IMR-90 (cell line): ENCODE results near the gene TRAF4. TPM values are rescaled to one million over a fixed set of nuclear protein-coding genes. Genes with fewer than 3 reads are reported as not detected.

Experiments used
- ATAC-seq: fragments of 200-7000 bp; cut with Tn5 transposase; 2 replicates; pipeline ENCODE4 v1.9.1; 2020; ENCODE audit warnings: low read depth, mild to moderate bottlenecking, moderate library complexity
- BruUV-seq: library from RNA; stranded (reverse); fragments of 400-500 nt; replicated peaks from 2 replicates; lab custom pipeline; 2021; lab: Mats Ljungman, UMichigan
- CTCF ChIA-PET: fragments of 300-600 bp; formaldehyde crosslinking; extraction: SDS; loops from one replicate; lab custom pipeline; 2021; ENCODE audit warnings: antibody characterized with exemption; lab: Yijun Ruan, JAX
- POLR2A ChIA-PET: fragments of 300-600 bp; sonication (Branson Sonifier 250); formaldehyde crosslinking; loops from one replicate; lab custom pipeline; 2022; ENCODE audit warnings: antibody characterized with exemption; ENCODE audit not compliant: unreplicated experiment; lab: Charles Lee
- DNase-seq: peaks from one replicate; pipeline ENCODE4 v3.0.0; 2013
- H2AFZ ChIP-seq: replicated peaks from 2 replicates; pipeline ENCODE3; 2013; ENCODE audit warnings: low read length, mild to moderate bottlenecking; ENCODE audit not compliant: poor library complexity
- H2AK5ac ChIP-seq: 2 replicates; pipeline ENCODE4 v1.6.1; 2013; ENCODE audit warnings: low read depth, low read length, inconsistent platforms
- H2AK9ac ChIP-seq: replicated peaks from 2 replicates; pipeline ENCODE3; 2013; ENCODE audit warnings: mild to moderate bottlenecking, low read depth, low read length, moderate library complexity; ENCODE audit not compliant: poor library complexity
- H2BK120ac ChIP-seq: 2 replicates; pipeline ENCODE4 v1.6.1; 2013; ENCODE audit warnings: low read depth, low read length, inconsistent platforms
- H2BK15ac ChIP-seq: 3 replicates; pipeline ENCODE4 v1.6.1; 2013; ENCODE audit warnings: low read depth, low read length, inconsistent platforms
- H2BK20ac ChIP-seq: 2 replicates; pipeline ENCODE4 v1.6.1; 2013; ENCODE audit warnings: low read depth, mild to moderate bottlenecking, inconsistent platforms, low read length, moderate library complexity
- H2BK5ac ChIP-seq: 2 replicates; pipeline ENCODE4 v1.6.1; 2013; ENCODE audit warnings: mild to moderate bottlenecking, low read depth, low read length, inconsistent platforms; ENCODE audit not compliant: poor library complexity, severe bottlenecking
- H3K14ac ChIP-seq: replicated peaks from 2 replicates; pipeline ENCODE4 v1.6.1; 2013; ENCODE audit warnings: low read depth, low read length, inconsistent platforms
- H3K18ac ChIP-seq: 2 replicates; pipeline ENCODE4 v1.6.1; 2013; ENCODE audit warnings: low read depth, low read length, control low read depth
- H3K23ac ChIP-seq: 2 replicates; pipeline ENCODE4 v1.6.1; 2013; ENCODE audit warnings: low read depth, low read length, inconsistent platforms
- H3K27ac ChIP-seq: 2 replicates; pipeline ENCODE4 v1.5.1; 2013; ENCODE audit warnings: mild to moderate bottlenecking, control low read depth, low read length; ENCODE audit not compliant: insufficient read depth
- H3K27me3 ChIP-seq: 2 replicates; pipeline ENCODE4 v1.6.1; 2013; ENCODE audit warnings: low read length; ENCODE audit not compliant: control insufficient read depth, insufficient read depth
- H3K36me3 ChIP-seq: 2 replicates; pipeline ENCODE4 v1.6.1; 2013; ENCODE audit warnings: low read length, mixed read lengths; ENCODE audit not compliant: control insufficient read depth, insufficient read depth
- H3K4ac ChIP-seq: 2 replicates; pipeline ENCODE4 v1.6.1; 2013; ENCODE audit warnings: low read depth, low read length, inconsistent platforms
- H3K4me1 ChIP-seq: 2 replicates; pipeline ENCODE4 v1.6.1; 2013; ENCODE audit warnings: low read length, mixed read lengths; ENCODE audit not compliant: control insufficient read depth, insufficient read depth
- H3K4me2 ChIP-seq: 2 replicates; pipeline ENCODE4 v1.6.1; 2013; ENCODE audit warnings: low read depth, mild to moderate bottlenecking, control low read depth, low read length, moderate library complexity
- H3K4me3 ChIP-seq: 2 replicates; pipeline ENCODE4 v1.5.1; 2013; ENCODE audit warnings: low read depth, mild to moderate bottlenecking, control low read depth, low read length, moderate library complexity; ENCODE audit not compliant: insufficient read depth
- H3K56ac ChIP-seq: 2 replicates; pipeline ENCODE4 v1.6.1; 2013; ENCODE audit warnings: low read length, inconsistent platforms; ENCODE audit not compliant: insufficient read depth; ENCODE audit errors: extremely low read depth
- H3K79me1 ChIP-seq, 2 experiments: 2 replicates each; pipeline ENCODE4 v1.6.1; 2013; ENCODE audit warnings: low read length in 2 of 2, inconsistent platforms in 1 of 2, low read depth in 1 of 2
- H3K9ac ChIP-seq: 2 replicates; pipeline ENCODE4 v1.6.1; 2013; ENCODE audit warnings: low read depth, low read length, control low read depth
- H3K9me1 ChIP-seq: 2 replicates; pipeline ENCODE4 v1.6.1; 2013; ENCODE audit warnings: low read length, inconsistent platforms; ENCODE audit not compliant: insufficient read depth
- H3K9me3 ChIP-seq: 2 replicates; pipeline ENCODE4 v1.6.1; 2013; ENCODE audit warnings: low read length; ENCODE audit not compliant: control insufficient read depth, insufficient read depth
- H4K20me1 ChIP-seq: 2 replicates; pipeline ENCODE4 v1.6.1; 2013; ENCODE audit warnings: low read length, inconsistent platforms; ENCODE audit not compliant: insufficient read depth
- H4K5ac ChIP-seq: 2 replicates; pipeline ENCODE4 v1.6.1; 2013; ENCODE audit warnings: mild to moderate bottlenecking, low read depth, low read length, control low read depth
- H4K8ac ChIP-seq, 2 experiments: 2 replicates each; pipeline ENCODE4 v1.6.1; 2013; ENCODE audit warnings: low read depth in 2 of 2, low read length in 2 of 2, control low read depth in 1 of 2, inconsistent platforms in 1 of 2
- H4K91ac ChIP-seq: 2 replicates; pipeline ENCODE4 v1.6.1; 2013; ENCODE audit warnings: low read depth, low read length, inconsistent platforms; ENCODE audit not compliant: insufficient read depth
- BHLHE40 ChIP-seq: fragments of 150-350 bp; IDR thresholded peaks from 2 replicates; pipeline ENCODE4 v1.6.1; 2016; ENCODE audit warnings: mild to moderate bottlenecking, low read depth, low read length
- CEBPB ChIP-seq: IDR thresholded peaks from 2 replicates; pipeline ENCODE4 v1.6.1; 2012; ENCODE audit warnings: low read depth, low read length, improper control_type of control experiment
- CHD1 ChIP-seq: IDR thresholded peaks from 2 replicates; pipeline ENCODE4 v1.6.1; 2012; ENCODE audit warnings: low read depth, low read length, improper control_type of control experiment
- CTCF ChIP-seq: conservative IDR thresholded peaks from 2 replicates; pipeline ENCODE4 v1.5.1; 2012; ENCODE audit warnings: mild to moderate bottlenecking, low read depth, low read length, improper control_type of control experiment
- MAFK ChIP-seq: IDR thresholded peaks from 2 replicates; pipeline ENCODE4 v1.6.1; 2012; ENCODE audit warnings: low read depth, low read length, improper control_type of control experiment
- MAZ ChIP-seq: IDR thresholded peaks from 2 replicates; pipeline ENCODE4 v1.6.1; 2012; ENCODE audit warnings: low read depth, mild to moderate bottlenecking, low read length, improper control_type of control experiment, moderate library complexity, borderline replicate concordance
- MXI1 ChIP-seq: IDR thresholded peaks from 2 replicates; pipeline ENCODE4 v1.6.1; 2012; ENCODE audit warnings: low read depth, mild to moderate bottlenecking, low read length, moderate library complexity, borderline replicate concordance
- NFE2L2 ChIP-seq: fragments of 150-350 bp; IDR thresholded peaks from 2 replicates; pipeline ENCODE4 v1.6.1; 2016; ENCODE audit warnings: low read depth, mild to moderate bottlenecking, low read length
- POLR2A ChIP-seq: IDR thresholded peaks from 2 replicates; pipeline ENCODE4 v1.6.1; 2012; ENCODE audit warnings: mild to moderate bottlenecking, low read depth, low read length
- RAD21 ChIP-seq: IDR thresholded peaks from 2 replicates; pipeline ENCODE4 v1.6.1; 2012; ENCODE audit warnings: low read length, improper control_type of control experiment
- RCOR1 ChIP-seq: IDR thresholded peaks from 2 replicates; pipeline ENCODE4 v1.6.1; 2012; ENCODE audit warnings: mild to moderate bottlenecking, low read length, improper control_type of control experiment; ENCODE audit not compliant: insufficient replicate concordance
- RFX5 ChIP-seq: IDR thresholded peaks from 2 replicates; pipeline ENCODE4 v1.8.0; 2012; ENCODE audit warnings: low read depth, mild to moderate bottlenecking, low read length, moderate library complexity
- SMC3 ChIP-seq: fragments of 150-350 bp; IDR thresholded peaks from 2 replicates; pipeline ENCODE4 v1.6.1; 2016; ENCODE audit warnings: low read depth, mild to moderate bottlenecking, antibody characterized with exemption, low read length, moderate library complexity
- USF2 ChIP-seq: fragments of 150-350 bp; IDR thresholded peaks from 2 replicates; pipeline ENCODE4 v1.6.1; 2017; ENCODE audit warnings: mild to moderate bottlenecking, antibody characterized with exemption, low read length, low read depth
- WGBS, 2 experiments: methylation state at CpG; one replicate each; pipeline versions ENCODE4 v1.1.5 to v1.1.7; 2013; ENCODE audit warnings: missing lambda C conversion rate in 2 of 2; ENCODE audit not compliant: insufficient read length in 1 of 2; ENCODE audit errors: extremely low coverage in 2 of 2; 5-methylcytosine and 5-hydroxymethylcytosine counted together
- dilution Hi-C: fragments of 300-500 bp; cut with HindIII; formaldehyde crosslinking; loops from one replicate; pipeline ENCODE4 v1.14.3; 2018; ENCODE audit warnings: low sequenced_read_pairs; ENCODE audit not compliant: unreplicated experiment
- in situ Hi-C: fragments of 300-500 bp; cut with MboI; formaldehyde crosslinking; loops from 3 replicates; pipeline ENCODE4 v1.14.3; 2019; ENCODE audit warnings: low sequenced_read_pairs, inconsistent platforms, mixed read lengths
- intact Hi-C: fragments of 100-400 bp; cut with micrococcal nuclease; formaldehyde crosslinking; loops from 2 replicates; pipeline ENCODE4 v1.10.0; 2022
- polyA plus RNA-seq, 3 experiments: library from polyadenylated mRNA; depleted of rRNA; stranded (reverse); fragments of >200 nt; gene quantifications; 2 replicates each; pipeline ENCODE4 v1.2.3, GENCODE V29; 2012; ENCODE audit warnings: low replicate concordance in 1 of 3
- total RNA-seq: library from RNA; depleted of rRNA; stranded (reverse); fragments of >200 nt; gene quantifications from 2 replicates; pipeline ENCODE4 v1.2.3, GENCODE V29; 2012
- TF ChIP-seq, protein P1 (sequence below): fragments of 150-350 bp; IDR thresholded peaks from 2 replicates; pipeline ENCODE4 v1.6.1; 2016; ENCODE audit warnings: low read depth, mild to moderate bottlenecking, low read length, moderate library complexity, borderline replicate concordance

TRAF4 gene
- total and polyA plus RNA-seq, 2 of the 4 experiments (the other 2 are of a cell fraction): 36.9 to 63.2 TPM

DNA sequence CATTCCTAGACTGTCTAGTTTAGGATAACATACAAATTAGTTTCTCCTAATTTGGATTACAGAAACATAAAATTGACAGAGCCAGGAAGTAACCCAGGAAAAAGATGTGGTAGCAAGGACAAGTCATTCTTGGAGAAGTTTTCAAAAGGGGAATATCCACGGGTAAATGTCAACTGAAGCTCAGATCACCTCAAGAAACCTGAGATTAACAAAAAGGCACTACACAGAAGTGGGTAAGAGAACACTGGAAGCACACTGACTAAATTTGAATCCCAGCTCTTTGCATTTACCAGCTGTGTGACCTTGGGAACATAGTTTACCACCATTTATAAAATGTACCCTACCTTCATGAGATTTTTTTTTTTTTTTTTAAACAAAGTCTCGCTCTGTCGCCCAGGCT is 39.4 kb downstream of the TRAF4 start:
- BruUV-seq: no TSS peak
- CTCF ChIA-PET: no interaction called here
- no peak for DNase-seq
- H2BK120ac ChIP-seq: no peak overlapping the region
- no peak overlapping the region for H2BK20ac ChIP-seq
- no peak overlapping the region for H3K4ac ChIP-seq
- H2AK5ac ChIP-seq: no peak overlapping the region
- no peak overlapping the region for H4K91ac ChIP-seq
- no peak overlapping the region for H2BK5ac ChIP-seq
- peaks cover 5% of the 10 kb centered on the region for H3K36me3 ChIP-seq
- H3K9me3 ChIP-seq: no peaks in the 10 kb centered on the region
- H3K14ac ChIP-seq: no peak overlapping the region
- H2AFZ ChIP-seq: no peak overlapping the region
- H3K27ac ChIP-seq: no peak overlapping the region
- no peaks in the 10 kb centered on the region for H3K27me3 ChIP-seq
- H3K56ac ChIP-seq: no peak overlapping the region
- H4K5ac ChIP-seq: no peak overlapping the region
- POLR2A ChIA-PET: no interaction called here
- no peak for TF ChIP-seq USF2
- TF ChIP-seq MAFK: no peak
- TF ChIP-seq CTCF: no peak
- TF ChIP-seq NFE2L2: no peak
- TF ChIP-seq RAD21: no peak
- TF ChIP-seq POLR2A: no peak
- TF ChIP-seq SMC3: no peak
- no peak for TF ChIP-seq CEBPB
- TF ChIP-seq RCOR1: no peak
- no peak for TF ChIP-seq CHD1
- TF ChIP-seq, protein P1, sequence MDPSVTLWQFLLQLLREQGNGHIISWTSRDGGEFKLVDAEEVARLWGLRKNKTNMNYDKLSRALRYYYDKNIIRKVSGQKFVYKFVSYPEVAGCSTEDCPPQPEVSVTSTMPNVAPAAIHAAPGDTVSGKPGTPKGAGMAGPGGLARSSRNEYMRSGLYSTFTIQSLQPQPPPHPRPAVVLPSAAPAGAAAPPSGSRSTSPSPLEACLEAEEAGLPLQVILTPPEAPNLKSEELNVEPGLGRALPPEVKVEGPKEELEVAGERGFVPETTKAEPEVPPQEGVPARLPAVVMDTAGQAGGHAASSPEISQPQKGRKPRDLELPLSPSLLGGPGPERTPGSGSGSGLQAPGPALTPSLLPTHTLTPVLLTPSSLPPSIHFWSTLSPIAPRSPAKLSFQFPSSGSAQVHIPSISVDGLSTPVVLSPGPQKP: no peak
- no peak for TF ChIP-seq RFX5
- no peak for TF ChIP-seq MXI1
- no peak for TF ChIP-seq MAZ
- TF ChIP-seq BHLHE40: no peak
- H3K4me3 ChIP-seq: no peak overlapping the region
- H3K79me1 ChIP-seq: peaks cover 15 to 56% of the 10 kb centered on the region in 2 experiments
- no peak overlapping the region for H4K8ac ChIP-seq
- intact Hi-C loops (no loop called here), in situ Hi-C loops (no loop called here), dilution Hi-C loops (no loop called here)
- H3K4me1 ChIP-seq: no peaks in the 10 kb centered on the region; the same call in 1 of the 2 replicates
- H3K23ac ChIP-seq: no peak overlapping the region
- H3K4me2 ChIP-seq: no peak overlapping the region
- no peak overlapping the region for H2BK15ac ChIP-seq
- no peak for ATAC-seq
- no peak overlapping the region for H2AK9ac ChIP-seq
- H3K9me1 ChIP-seq: no peaks in the 10 kb centered on the region
- H4K20me1 ChIP-seq: peaks cover 27% of the 10 kb centered on the region; the same call in 1 of the 2 replicates
- no CpG with 5 or more reads among the region's 3 CpGs for WGBS, 2 experiments
- H3K18ac ChIP-seq: no peak overlapping the region
- no peak overlapping the region for H3K9ac ChIP-seq
